OCI-LY1 (cell line): ENCODE measurements around the gene SLC37A1.

Experiments
- EZH2 ChIP-seq: fragments of 200-600 bp; sonication (generic), shearing (Covaris generic); IDR thresholded peaks from 2 replicates; pipeline ENCODE4 v1.8.0; 2017; ENCODE audit warnings: borderline replicate concordance, mixed run types, mild to moderate bottlenecking, antibody characterized with exemption, low read length, moderate library complexity, mixed read lengths
- TF ChIP-seq, protein P1 (sequence below): fragments of 200-600 bp; sonication (generic), shearing (Covaris generic); IDR thresholded peaks from 2 replicates; pipeline ENCODE4 v1.5.1; 2017; ENCODE audit warnings: mild to moderate bottlenecking, antibody characterized with exemption, low read length, moderate library complexity, mixed read lengths

DNA sequence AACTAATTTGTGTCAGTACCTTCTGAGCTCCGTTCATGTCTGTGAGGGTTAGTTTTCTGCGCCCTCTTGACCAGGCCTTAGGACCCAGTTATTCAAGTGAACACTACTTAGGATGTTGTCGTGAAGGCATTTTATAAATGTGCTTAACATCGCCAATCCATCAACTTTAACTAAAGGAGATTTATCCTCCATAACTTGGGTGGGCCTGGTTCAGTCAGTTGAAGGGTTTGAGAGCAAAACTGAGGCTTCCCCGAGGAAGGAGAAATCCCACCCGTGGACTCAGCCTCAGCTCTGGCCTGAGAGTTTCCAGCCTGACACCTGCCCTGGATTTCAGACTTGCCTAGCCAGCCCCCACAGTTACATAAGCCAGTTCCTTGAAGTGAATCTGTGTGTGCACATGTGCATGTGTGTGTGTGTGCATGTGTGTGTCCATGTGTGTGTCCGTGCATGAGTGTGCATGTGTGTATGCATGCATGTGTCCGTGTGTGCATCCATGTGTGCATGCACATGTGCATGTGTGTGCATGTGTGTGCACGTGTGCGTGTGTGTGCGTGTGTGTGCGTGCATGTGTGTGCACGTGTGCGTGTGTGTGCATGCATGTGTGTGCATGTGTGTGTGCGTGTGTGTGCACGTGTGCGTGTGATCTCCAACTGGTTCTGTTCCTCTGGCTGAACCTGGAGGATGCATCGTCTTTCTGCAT is 77.7 kb downstream of the SLC37A1 start:
- TF ChIP-seq EZH2: no peak
- TF ChIP-seq, protein P1, sequence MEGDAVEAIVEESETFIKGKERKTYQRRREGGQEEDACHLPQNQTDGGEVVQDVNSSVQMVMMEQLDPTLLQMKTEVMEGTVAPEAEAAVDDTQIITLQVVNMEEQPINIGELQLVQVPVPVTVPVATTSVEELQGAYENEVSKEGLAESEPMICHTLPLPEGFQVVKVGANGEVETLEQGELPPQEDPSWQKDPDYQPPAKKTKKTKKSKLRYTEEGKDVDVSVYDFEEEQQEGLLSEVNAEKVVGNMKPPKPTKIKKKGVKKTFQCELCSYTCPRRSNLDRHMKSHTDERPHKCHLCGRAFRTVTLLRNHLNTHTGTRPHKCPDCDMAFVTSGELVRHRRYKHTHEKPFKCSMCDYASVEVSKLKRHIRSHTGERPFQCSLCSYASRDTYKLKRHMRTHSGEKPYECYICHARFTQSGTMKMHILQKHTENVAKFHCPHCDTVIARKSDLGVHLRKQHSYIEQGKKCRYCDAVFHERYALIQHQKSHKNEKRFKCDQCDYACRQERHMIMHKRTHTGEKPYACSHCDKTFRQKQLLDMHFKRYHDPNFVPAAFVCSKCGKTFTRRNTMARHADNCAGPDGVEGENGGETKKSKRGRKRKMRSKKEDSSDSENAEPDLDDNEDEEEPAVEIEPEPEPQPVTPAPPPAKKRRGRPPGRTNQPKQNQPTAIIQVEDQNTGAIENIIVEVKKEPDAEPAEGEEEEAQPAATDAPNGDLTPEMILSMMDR: no peak
